GM19043 (cell line): ENCODE measurements around the gene GPR162.

Experiments
- ATAC-seq: cut with Tn5 transposase; IDR thresholded peaks from one replicate; pipeline ENCODE4 v1.9.1; 2021; ENCODE audit warnings: low read depth; ENCODE audit not compliant: unreplicated experiment

The GPR162 gene

GRCh38 chr12:6786416-6787094, 35.1 kb upstream of the GPR162 start:
- ATAC-seq = no peak

DNA sequence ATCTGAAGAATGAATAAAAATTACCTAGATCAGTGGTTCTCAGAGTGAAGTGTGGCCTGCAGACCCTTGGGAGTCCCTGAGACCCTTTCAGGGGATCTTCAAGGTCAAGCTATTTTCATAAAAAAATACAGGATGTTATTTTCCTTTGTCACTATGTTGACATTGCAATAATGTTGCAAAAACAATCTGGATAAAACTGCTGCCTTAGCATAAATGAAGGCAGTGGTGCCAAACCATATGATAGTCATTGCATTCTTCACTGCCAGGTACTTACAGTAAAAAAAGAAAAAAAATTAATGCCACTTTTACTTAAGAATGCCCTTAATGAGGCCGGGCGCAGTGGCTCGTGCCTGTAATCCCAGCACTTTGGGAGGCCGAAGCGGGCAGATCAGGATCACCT, 34.3 kb upstream of the GPR162 start:
- no peak for ATAC-seq

- ATAC-seq = no peak
These were observed 32.4 kb upstream of the GPR162 start, which contains the start of gene CD4 for GRCh38 chr12:6788972-6789924. Gene CD4 (plus strand): TSS chr12:6789528. CDS start chr12:6800139, 10,611 bp downstream.

GRCh38 chr12:6790496-6791150, 31.0 kb upstream of the GPR162 start:
- ATAC-seq = no peak

GRCh38 chr12:6791931-6792520, 29.6 kb upstream of the GPR162 start:
- ATAC-seq = no peak

- no peak for ATAC-seq
These were observed 29.0 kb upstream of the GPR162 start for GRCh38 chr12:6792522-6793201.

GRCh38 chr12:6795088-6795487, 26.5 kb upstream of the GPR162 start:
- no peak for ATAC-seq

DNA sequence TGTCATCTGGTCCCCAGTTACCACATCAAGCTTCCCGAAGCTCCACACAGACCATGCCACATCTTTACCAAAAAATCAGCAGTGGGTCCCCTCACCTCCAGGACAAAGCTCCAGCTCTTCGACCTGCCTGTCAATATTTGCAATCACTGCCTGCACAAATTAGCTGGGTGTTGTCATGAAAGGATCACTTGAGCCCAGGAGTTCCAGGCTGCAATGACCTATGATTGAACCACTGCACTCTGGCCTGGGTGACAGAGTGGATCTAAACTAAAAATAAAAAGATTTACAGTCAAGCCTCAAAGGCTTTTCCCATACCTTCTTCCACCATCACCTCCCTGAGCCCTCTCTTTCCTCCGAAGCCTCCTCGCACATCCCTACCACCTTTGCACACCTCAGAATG, 25.0 kb upstream of the GPR162 start:
- no peak for ATAC-seq

DNA sequence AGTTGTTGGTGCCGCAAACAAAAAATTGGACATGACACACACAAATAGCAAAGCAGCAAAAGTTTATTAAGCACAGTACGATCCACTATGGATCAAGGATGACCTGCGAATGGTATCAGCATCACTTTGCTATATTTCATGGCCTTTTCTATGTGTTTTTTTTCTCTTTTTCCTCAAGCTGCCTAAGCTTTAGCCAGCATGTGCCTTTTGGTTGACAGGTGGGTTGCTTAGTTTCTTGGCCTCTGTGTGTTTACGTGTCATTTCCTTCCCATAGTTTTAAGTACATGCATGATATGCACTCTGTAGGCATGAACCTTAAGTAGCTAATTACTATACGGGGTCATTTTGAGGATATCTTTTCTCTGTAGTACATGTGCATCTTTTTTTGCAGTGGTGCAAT, 22.5 kb upstream of the GPR162 start:
- ATAC-seq = no peak

GRCh38 chr12:6807170-6807569, 14.5 kb upstream of the GPR162 start:
- ATAC-seq = no peak

- no peak for ATAC-seq
These were observed 12.6 kb upstream of the GPR162 start for GRCh38 chr12:6809056-6809455.

GRCh38 chr12:6810758-6811157, 10.9 kb upstream of the GPR162 start:
- ATAC-seq = no peak

- no peak for ATAC-seq
These were observed 8.3 kb upstream of the GPR162 start for GRCh38 chr12:6813363-6813762.

DNA sequence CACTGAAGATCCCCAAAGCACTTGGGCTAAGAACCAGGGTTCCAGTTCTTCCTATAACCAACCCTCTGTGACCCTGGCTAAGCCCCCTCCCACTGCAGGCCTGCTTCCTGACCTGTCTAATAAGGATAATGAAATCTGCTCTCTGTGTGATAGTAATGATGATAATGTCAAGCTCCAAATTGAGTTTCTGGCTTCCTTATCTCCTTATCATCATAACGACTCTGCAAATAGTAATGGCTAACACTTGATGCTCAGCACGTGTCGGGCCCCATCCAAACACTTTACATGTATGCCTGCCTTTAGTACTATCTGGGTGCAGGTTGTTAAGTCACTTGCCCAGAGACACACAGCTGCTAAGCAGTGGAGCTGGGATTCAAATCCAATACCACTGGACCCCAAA, 5.0 kb upstream of the GPR162 start:
- ATAC-seq = no peak

GRCh38 chr12:6817098-6817497, 4.5 kb upstream of the GPR162 start:
- no peak for ATAC-seq

GRCh38 chr12:6817662-6818157, 3.9 kb upstream of the GPR162 start:
- no peak for ATAC-seq

DNA sequence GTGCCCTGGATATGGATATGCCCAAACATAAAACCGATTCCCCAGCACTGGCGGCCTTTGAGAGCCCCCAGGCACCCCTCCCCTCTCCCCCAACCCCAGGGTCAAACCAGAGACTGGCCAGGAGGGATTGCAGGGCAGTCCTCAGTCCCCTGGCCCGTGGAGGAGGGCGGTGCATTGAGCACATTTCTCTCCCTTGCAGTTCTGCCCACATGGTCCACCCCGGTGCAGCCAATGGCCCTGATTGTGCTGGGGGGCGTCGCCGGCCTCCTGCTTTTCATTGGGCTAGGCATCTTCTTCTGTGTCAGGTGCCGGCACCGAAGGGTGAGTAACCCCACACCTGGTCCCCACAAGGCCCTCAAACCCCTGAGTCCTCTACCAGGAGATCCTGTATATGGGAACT, 3.4 kb upstream of the GPR162 start:
- ATAC-seq = no peak

GRCh38 chr12:6818645-6819044, 3.0 kb upstream of the GPR162 start:
- no peak for ATAC-seq

DNA sequence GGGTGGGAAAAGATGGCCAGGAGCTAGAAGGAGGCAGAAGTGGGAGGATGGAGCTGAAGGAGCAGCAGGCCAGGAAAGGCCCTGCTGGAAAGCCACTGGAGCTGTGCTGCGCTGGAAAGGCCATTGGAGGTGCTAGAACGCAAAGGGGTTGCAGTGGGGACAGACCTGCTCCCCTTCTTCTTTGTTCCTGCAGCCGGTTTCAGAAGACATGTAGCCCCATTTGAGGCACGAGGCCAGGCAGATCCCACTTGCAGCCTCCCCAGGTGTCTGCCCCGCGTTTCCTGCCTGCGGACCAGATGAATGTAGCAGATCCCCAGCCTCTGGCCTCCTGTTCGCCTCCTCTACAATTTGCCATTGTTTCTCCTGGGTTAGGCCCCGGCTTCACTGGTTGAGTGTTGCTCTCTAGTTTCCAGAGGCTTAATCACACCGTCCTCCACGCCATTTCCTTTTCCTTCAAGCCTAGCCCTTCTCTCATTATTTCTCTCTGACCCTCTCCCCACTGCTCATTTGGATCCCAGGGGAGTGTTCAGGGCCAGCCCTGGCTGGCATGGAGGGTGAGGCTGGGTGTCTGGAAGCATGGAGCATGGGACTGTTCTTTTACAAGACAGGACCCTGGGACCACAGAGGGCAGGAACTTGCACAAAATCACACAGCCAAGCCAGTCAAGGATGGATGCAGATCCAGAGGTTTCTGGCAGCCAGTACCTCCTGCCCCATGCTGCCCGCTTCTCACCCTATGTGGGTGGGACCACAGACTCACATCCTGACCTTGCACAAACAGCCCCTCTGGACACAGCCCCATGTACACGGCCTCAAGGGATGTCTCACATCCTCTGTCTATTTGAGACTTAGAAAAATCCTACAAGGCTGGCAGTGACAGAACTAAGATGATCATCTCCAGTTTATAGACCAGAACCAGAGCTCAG, 2.3 kb upstream of the GPR162 start:
- no peak for ATAC-seq
